NAMALWA (cell line): ENCODE data around the gene SLC1A2.

ENCODE experiments used
- DNase-seq: peaks from one replicate; pipeline ENCODE4 v3.0.0-alpha.2; 2015; ENCODE audit warnings: low spot score

The SLC1A2 gene

DNA sequence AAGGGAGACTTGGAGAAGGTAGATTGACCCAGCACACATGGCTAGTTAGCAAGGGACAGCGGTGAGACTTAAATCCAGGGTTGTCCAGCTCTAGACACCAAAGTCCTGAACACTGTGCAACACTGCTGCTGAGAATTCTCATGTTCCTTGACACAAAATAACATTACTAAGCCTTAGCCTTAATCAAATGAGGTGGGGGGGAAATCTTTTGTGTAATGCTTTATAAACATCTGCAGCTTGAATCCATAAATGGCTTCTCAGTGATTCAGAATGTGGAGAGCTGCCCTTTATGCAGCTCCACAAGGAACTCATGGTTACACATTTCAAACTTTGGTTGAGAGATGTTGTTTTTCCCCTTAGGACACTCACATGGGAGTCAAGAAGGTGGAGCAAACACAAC, 200.4 kb downstream of the SLC1A2 start:
- DNase-seq, result no peak

DNA sequence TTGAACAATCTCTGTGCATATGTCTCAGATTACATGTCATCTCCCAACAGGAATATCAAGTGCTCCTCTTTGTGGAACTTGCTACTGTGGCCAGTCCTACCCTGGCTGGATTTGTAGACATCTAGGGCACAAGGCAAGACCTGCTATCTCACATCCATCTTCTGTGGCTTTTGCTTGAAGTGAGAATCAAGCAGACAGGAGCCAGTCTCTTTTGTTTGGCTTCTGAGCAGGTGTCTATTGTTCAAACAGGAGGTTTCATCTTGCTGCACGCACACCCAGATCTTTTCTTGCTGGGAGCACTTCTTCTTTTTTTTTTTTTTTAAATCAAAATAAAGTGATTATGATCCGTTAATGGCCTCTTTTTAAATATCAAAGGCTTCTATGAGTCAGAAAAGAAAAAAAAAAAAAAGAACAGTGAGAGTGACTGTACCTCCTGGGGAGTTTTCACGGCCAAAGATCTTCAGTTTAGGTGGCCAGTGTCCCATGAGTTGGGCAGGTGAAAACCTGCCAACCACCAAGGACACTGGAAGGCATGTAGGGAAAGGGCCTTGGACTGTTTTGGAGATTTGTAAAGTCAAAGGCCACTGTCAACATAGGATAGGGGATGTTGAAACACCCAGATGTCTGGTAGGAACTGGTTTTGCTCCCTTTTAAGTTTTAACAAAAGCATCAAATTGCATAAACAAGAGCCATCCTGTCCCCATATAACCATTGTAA, 202.2 kb downstream of the SLC1A2 start:
- no peak for DNase-seq

DNA sequence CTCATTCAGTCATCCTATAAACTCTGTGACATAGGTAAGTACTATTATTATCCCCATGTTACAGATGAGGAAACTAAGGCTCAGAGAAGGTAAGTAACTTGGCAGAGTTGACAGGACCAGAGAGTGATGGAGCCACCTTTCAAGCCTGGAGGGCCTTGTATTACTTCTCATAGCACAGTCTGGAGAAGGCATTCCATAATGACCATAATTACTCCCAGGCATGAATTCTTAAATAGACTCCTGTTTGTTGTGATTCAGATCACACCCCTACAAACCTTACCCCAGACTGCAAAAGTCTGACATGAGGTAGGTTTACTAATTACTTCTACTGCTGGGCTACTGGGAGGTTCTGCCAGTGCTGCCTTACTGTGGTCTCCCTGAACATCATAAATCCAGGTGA, 203.4 kb downstream of the SLC1A2 start:
- no peak for DNase-seq

DNA sequence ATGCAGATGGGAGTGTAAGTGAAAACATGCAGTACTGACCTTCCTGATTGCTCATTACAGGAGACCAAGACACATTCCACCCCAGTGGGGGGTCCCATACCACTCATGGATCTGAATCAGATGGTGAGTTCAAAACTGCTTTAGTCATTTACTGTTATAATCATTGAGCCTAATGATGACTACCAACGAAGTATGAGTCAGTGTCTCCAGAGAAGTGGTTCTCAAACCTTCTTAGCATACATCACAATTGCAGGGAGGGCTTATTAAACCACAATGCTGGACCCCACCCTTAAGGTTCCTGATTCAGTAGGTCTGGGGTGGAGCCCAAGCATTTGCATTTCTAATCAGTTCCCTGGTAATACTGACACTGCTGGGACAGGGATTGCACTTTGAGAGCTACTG, 204.6 kb downstream of the SLC1A2 start:
- DNase-seq, result no peak

DNA sequence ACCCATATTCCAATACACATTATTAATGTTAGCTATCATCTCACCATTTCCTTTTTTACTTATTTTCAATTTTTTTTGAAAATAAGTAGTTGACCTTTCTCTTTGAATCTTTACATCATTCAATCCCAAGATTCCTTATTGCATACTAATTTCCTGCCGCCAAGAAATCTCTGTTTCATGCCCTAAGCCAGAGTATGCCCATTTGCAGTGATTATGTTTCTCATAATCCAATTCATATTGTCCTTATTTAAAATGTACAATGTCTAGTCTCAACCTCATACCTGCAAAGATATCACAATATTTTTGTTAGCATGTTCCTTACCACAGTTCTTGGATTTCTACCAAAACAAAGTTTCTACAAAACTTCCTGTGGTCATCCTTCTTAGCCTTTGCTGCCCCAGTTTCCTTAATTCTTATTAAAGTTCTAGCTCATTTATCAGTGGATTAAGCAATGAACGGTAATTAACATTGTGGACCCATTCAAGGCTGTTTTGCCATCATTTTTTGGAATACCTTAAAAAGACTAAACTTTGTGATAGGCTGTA, 205.1 kb downstream of the SLC1A2 start:
- DNase-seq, result no peak

DNA sequence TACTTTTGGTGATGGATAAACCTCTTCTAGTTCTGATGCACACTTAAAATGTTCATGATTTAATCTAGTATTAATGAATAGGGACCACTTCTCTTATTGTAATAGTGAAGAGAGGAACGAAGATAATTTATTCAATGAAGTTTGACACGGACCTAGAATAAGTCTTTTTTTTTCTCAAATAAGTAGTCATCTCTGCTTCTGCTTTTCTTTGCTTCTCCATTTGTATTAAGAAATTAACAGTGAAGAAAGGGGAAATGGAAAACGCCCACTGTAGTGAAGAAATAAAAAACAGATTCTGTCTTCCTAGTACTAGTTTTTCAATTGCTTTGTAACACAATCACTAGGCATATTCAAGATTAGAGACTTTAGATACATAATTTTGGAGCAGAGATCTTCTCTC, 207.4 kb downstream of the SLC1A2 start:
- DNase-seq, result no peak

DNA sequence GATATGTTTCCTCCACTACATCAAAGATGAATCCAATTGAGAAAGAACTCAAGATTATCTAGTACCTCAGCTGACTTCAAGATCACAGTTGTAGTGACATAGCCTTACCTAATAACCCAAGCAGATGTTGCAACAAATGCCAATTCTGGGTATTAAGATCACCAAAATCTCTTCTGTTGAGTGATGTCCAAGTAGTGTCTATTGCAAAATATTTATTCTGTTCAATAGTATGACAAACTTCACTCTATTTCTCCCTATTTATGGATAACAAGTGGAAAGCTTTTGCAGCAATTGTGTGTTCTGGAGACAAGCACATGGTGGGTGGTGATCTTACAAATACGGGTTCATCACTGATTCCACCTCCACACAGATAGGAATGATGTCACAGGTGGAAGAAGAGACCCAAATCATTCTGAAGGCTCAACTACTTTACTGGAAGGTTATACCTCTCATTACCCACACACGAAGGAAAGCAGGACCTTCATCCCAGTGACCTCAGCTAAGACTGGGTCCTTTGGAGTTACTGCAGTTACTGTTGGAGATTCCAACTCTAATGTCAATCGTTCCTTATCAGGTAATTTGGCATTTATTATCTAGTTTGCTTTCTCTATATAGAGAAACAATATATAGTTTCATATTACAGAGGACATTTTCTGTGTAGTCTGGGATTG, 208.3 kb downstream of the SLC1A2 start:
- DNase-seq, result no peak

DNA sequence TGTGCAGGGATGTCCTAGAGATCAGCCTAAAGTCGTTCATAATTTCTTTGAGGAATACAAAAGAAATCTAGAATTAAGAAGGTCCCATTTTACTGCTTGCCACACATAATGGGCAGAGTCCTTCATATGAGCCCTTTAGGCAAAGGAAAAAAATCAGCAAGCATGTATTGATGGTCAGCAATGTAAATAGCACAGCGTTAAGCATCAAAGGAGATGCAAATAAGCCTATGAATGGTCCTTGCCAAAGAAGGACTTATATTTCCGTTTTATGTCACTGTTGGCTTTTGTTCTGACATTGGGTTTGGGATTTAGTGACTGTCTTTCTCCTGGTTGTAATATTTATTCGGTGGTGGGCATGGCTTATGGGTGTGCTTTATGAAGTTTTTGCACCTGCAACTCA, 210.6 kb downstream of the SLC1A2 start:
- no peak for DNase-seq

DNA sequence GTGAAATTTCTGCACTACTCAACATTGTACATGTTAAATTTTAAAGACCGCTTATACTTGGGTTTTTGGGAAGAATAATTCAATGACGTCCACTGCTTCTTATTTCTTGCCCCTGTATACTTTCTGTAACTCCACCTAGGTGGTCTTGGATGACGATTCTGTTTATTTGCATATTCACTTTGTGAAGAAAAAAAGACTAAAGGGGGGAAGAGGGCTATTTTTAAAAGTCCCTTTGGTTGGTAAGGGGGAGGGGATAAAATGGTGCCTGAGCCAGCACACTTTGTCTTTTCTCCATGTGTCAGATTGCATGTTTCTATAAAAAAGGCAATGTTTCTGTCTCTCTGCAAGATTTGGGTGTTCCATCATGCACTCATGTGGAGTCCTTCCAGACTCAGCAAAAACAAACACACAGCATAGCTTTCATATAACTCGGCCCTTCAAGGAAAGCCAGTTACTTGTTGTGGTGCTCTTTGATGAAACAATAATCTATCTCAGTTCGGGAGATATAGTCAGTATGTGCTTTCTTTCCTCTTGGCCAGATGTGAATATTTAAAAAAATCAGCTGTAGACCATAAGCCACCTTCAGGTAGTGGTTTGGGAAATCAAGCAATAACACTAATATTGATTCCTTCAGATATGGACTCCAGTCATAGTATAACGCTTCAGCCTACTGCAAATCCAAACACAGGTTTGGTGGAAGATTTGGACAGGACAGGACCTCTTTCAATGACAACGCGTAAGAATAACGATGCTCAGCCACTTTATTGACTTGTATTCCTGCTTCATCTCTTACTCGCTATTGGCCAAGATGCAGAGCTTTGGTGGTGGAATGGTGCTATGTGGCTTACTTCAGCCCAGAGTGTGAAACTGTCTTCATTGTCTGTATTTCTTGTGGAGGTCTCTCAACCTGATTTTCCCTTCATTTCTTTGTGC, 211.6 kb downstream of the SLC1A2 start:
- DNase-seq, result no peak

DNA sequence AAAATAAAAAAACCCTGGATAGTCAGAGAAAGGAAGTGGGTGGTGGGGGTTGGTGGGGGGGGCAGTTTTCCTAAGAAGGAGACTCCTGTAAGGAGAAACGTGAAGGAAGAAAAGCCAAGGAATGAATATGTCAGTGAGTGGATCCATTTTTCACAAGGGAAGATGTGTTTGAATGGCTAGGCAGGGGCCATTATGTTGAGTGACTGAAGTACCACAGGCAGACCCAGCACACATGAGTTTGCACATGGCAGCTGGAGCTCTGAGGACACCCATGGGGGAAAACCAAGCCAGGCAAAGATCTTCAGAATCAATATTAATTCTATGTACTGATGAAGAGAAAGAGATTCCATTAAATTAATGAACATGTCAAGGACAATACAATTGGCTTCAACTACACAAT, 212.7 kb downstream of the SLC1A2 start:
- no peak for DNase-seq

DNA sequence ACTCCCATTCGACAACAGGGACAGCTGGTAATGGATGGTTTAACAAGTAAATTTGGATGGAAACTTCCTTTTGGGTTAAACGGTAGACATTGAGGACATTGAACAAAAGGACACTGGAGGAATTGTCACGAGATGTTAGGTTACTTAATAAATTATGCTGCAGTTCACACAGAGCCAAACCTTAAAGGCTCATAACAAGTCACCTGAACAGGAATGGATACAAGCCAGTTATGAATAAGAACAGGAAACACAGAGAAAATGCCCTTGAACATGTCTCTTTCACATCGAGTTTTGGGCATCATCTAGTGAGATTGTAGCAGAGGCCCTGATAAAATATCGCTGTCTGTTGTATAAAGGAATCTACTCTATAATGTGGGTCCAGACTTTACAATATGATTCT, 214.7 kb downstream of the SLC1A2 start:
- DNase-seq, result no peak
